A549 (cell line): Measurements from ENCODE around the gene CX3CL1. TPM values are rescaled to one million over a fixed set of nuclear protein-coding genes. Genes with fewer than 3 reads are reported as not detected.

Experiments used
- ATAC-seq, 2 experiments: fragments of 200-7000 bp in 1 of 2; fragments of >200 bp in 1 of 2; cut with Nextera tagmentation in 1 of 2; cut with Tn5 transposase in 1 of 2; 3 replicates each; pipeline versions ENCODE4 v1.8.0 to v1.9.1; 2018 to 2020; ENCODE audit warnings: mild to moderate bottlenecking in 1 of 2, moderate library complexity in 1 of 2
- CTCF ChIA-PET: fragments of 300-600 bp; sonication (Branson Sonifier 250); formaldehyde crosslinking; extraction: SDS; loops from one replicate; lab custom pipeline; 2021; ENCODE audit warnings: antibody characterized with exemption, inconsistent platforms; lab: Yijun Ruan, JAX
- POLR2A ChIA-PET: fragments of 350-600 bp; formaldehyde crosslinking; extraction: SDS; loops from one replicate; lab custom pipeline; 2021; ENCODE audit warnings: antibody characterized with exemption, inconsistent platforms; lab: Yijun Ruan, JAX
- DNase-seq, 2 experiments: peaks; one replicate each; pipeline versions ENCODE4 v3.0.0 to v3.0.0-alpha.2; 2011 to 2016; ENCODE audit warnings: low read depth in 1 of 2, low spot score in 1 of 2
- FAIRE-seq: peaks from 2 replicates; lab custom pipeline; 2011; peaks lifted over from hg19 to GRCh38; lab: Jason Lieb, UNC
- H3K27ac ChIP-seq, 2 experiments: fragments of >200 bp; sonication (Bioruptor Twin); formaldehyde crosslinking; 3 replicates each; pipeline ENCODE4 v1.5.1; 2016 to 2017
- H3K4me1 ChIP-seq: fragments of >200 bp; sonication (Bioruptor Twin); formaldehyde crosslinking; 3 replicates; pipeline ENCODE4 v1.6.1; 2016
- H3K4me2 ChIP-seq: fragments of >200 bp; sonication (Bioruptor Twin); formaldehyde crosslinking; 3 replicates; pipeline ENCODE4 v1.6.1; 2016
- H3K4me3 ChIP-seq: fragments of >200 bp; sonication (Bioruptor Twin); formaldehyde crosslinking; 3 replicates; pipeline ENCODE4 v1.5.1; 2016
- H3K9me3 ChIP-seq: fragments of >200 bp; sonication (Bioruptor Twin); formaldehyde crosslinking; 3 replicates; pipeline ENCODE4 v1.6.1; 2016
- CBX2 ChIP-seq: fragments of 200-600 bp; sonication (generic); IDR thresholded peaks from 2 replicates; pipeline ENCODE4 v1.6.1; 2016; ENCODE audit warnings: low read depth, mild to moderate bottlenecking, borderline replicate concordance
- CBX8 ChIP-seq: fragments of 200-600 bp; sonication (generic); IDR thresholded peaks from 2 replicates; pipeline ENCODE4 v1.6.1; 2016
- CEBPB ChIP-seq, 2 experiments: fragments of >200 bp in 1 of 2; sonication (Bioruptor Twin) in 1 of 2; formaldehyde crosslinking in 1 of 2; IDR thresholded peaks; 2 replicates each; pipeline ENCODE4 v1.6.1; 2012 to 2016
- CHD4 ChIP-seq: fragments of 200-600 bp; sonication (generic); IDR thresholded peaks from 2 replicates; pipeline ENCODE4 v1.6.1; 2016; ENCODE audit warnings: antibody characterized with exemption, mild to moderate bottlenecking, borderline replicate concordance
- CTCF ChIP-seq: fragments of >200 bp; sonication (Bioruptor Twin); formaldehyde crosslinking; IDR thresholded peaks from 3 replicates; pipeline ENCODE4 v1.5.1; 2016
- EP300 ChIP-seq, 2 experiments: fragments of >200 bp; sonication (Bioruptor Twin); formaldehyde crosslinking; IDR thresholded peaks; 2 replicates in 1 of 2; 3 replicates in 1 of 2; pipeline ENCODE4 v1.6.1; 2016 to 2017
- FOXS1 ChIP-seq: fragments of 250-450 bp; sonication (Bioruptor Pico); IDR thresholded peaks from 2 replicates; pipeline ENCODE4 v1.5.0; 2020; ENCODE audit warnings: mild to moderate bottlenecking, moderate library complexity
- HEYL ChIP-seq: fragments of 250-450 bp; sonication (Bioruptor Pico); IDR thresholded peaks from 2 replicates; pipeline ENCODE4 v1.8.0; 2021; ENCODE audit warnings: mild to moderate bottlenecking, moderate library complexity
- HMGXB4 ChIP-seq: fragments of 250-450 bp; sonication (Bioruptor Pico); IDR thresholded peaks from 2 replicates; pipeline ENCODE4 v1.5.0; 2021; ENCODE audit warnings: mild to moderate bottlenecking, moderate library complexity, borderline replicate concordance
- HOXA7 ChIP-seq: fragments of 250-450 bp; sonication (Bioruptor Pico); IDR thresholded peaks from 2 replicates; pipeline ENCODE4 v1.5.0; 2020; ENCODE audit warnings: mild to moderate bottlenecking, moderate library complexity
- HOXB5 ChIP-seq: fragments of 250-450 bp; sonication (Bioruptor Pico); IDR thresholded peaks from 2 replicates; pipeline ENCODE4 v1.5.0; 2020; ENCODE audit warnings: mild to moderate bottlenecking, moderate library complexity
- NFE2L2 ChIP-seq: fragments of 150-350 bp; conservative IDR thresholded peaks from 2 replicates; pipeline ENCODE4 v1.6.1; 2014; ENCODE audit warnings: low read length
- NR3C1 ChIP-seq: fragments of >200 bp; sonication (Bioruptor Twin); formaldehyde crosslinking; IDR thresholded peaks from 3 replicates; pipeline ENCODE4 v1.6.1; 2017
- PBX3 ChIP-seq: IDR thresholded peaks from 2 replicates; pipeline ENCODE4 v1.6.1; 2012
- POLR2A ChIP-seq: IDR thresholded peaks from 2 replicates; pipeline ENCODE4 v1.6.1; 2012; ENCODE audit warnings: mild to moderate bottlenecking, low read length
- RAD21 ChIP-seq, 2 experiments: fragments of >200 bp in 1 of 2; sonication (Bioruptor Twin) in 1 of 2; formaldehyde crosslinking in 1 of 2; IDR thresholded peaks in 1 of 2; conservative IDR thresholded peaks in 1 of 2; 2 replicates in 1 of 2; 3 replicates in 1 of 2; pipeline ENCODE4 v1.6.1; 2012 to 2018; ENCODE audit warnings: inconsistent platforms in 1 of 2
- TFCP2L1 ChIP-seq: fragments of 250-450 bp; sonication (Bioruptor Pico); IDR thresholded peaks from 2 replicates; pipeline ENCODE4 v1.5.0; 2021; ENCODE audit warnings: mild to moderate bottlenecking
- WGBS: methylation state at CpG from one replicate; pipeline ENCODE4 v1.1.6; 2017; ENCODE audit errors: missing lambda C conversion rate; 5-methylcytosine and 5-hydroxymethylcytosine counted together
- polyA plus RNA-seq, 4 experiments: library from polyadenylated mRNA; depleted of rRNA in 3 of 4; stranded (reverse); fragments of >200 nt; fragmentation: RNase III in 1 of 4; extraction: RNeasy Plus Mini Kit Qiagen cat#74134 plus additional on column Dnase treatment in 1 of 4; gene quantifications; 2 replicates in 3 of 4; 3 replicates in 1 of 4; pipeline ENCODE4 v1.2.3, GENCODE V29; 2011 to 2017

Gene CX3CL1
- polyA plus RNA-seq, 2 of the 4 experiments (the other 2 are of a cell fraction): 0.08 to 0.10 TPM

GRCh38 chr16:57381791-57382534 is 9.7 kb downstream of the CX3CL1 start:
- no peak overlapping the region for H3K4me2 ChIP-seq
- FAIRE-seq (no peak), DNase-seq (no peak), ATAC-seq (no peak)
- peaks cover 54% of the 10 kb centered on the region for H3K4me1 ChIP-seq
- 95% methylated on average over 30 of the region's 35 CpGs for WGBS
- POLR2A ChIA-PET: no interaction called here
- no peaks in the 10 kb centered on the region for H3K9me3 ChIP-seq
- peak overlapping the region in 1 of 2 experiments; percentile 83; a peak in 2 of 6 replicates for H3K27ac ChIP-seq
- no peak overlapping the region for H3K4me3 ChIP-seq
- TF ChIP-seq POLR2A (no peak), RAD21 (conservative IDR thresholded peaks at IDR 0.05 in 1 of 2, IDR thresholded peaks at IDR 0.05 in 1 of 2) (no peak)
- CTCF ChIA-PET: interaction anchor here (1.0 to 4.2 kb wide), 8 partner anchors 10 to 81 kb away, joined by 3 to 43 read pairs (median 4); partner anchors contain the start of gene CX3CL1

GRCh38 chr16:57382535-57383275 is 10.4 kb downstream of the CX3CL1 start:
- Histone ChIP-seq H3K4me3 (no peak overlapping the region), H3K27ac (peak overlapping the region in 1 of 2 experiments; percentile 83; a peak in 2 of 6 replicates), H3K9me3 (no peaks in the 10 kb centered on the region), H3K4me2 (no peak overlapping the region), H3K4me1 (peaks cover 47% of the 10 kb centered on the region)
- DNase-seq: no peak
- FAIRE-seq: no peak
- WGBS: 98% methylated on average over 5 of the region's 16 CpGs
- POLR2A ChIA-PET: no interaction called here
- CTCF ChIA-PET: interaction anchor here (0.6 to 4.2 kb wide), 7 partner anchors 9 to 82 kb away, joined by 3 to 43 read pairs (median 3); no protein-coding TSS in a partner anchor
- peak in 1 of 2 experiments; percentile 46; a peak in 3 of 6 replicates for ATAC-seq
- no peak for TF ChIP-seq CBX2
- TF ChIP-seq PBX3: no peak
- no peak for TF ChIP-seq HOXB5 (CRISPR knock-in tag)
- TF ChIP-seq NFE2L2: no peak
- no peak for TF ChIP-seq TFCP2L1
- TF ChIP-seq CHD4: no peak
- TF ChIP-seq EP300 (IDR thresholded peaks at IDR 0.05): no peak
- no peak for TF ChIP-seq HEYL (CRISPR knock-in tag)
- no peak for TF ChIP-seq CTCF
- TF ChIP-seq CBX8: no peak
- no peak for TF ChIP-seq CEBPB (IDR thresholded peaks at IDR 0.05)
- TF ChIP-seq RAD21 (conservative IDR thresholded peaks at IDR 0.05 in 1 of 2, IDR thresholded peaks at IDR 0.05 in 1 of 2): no peak
- no peak for TF ChIP-seq HOXA7
- no peak for TF ChIP-seq HMGXB4
- no peak for TF ChIP-seq NR3C1
- TF ChIP-seq FOXS1: no peak
